Caco-2 (cell line): Measurements from ENCODE around the gene SEC14L5. TPM values are rescaled to one million over a fixed set of nuclear protein-coding genes. Genes with fewer than 3 reads are reported as not detected.

Experiments used
- BruUV-seq: library from RNA; stranded (reverse); fragments of 400-500 nt; replicated peaks from 2 replicates; lab custom pipeline; 2021; lab: Mats Ljungman, UMichigan
- CTCF ChIA-PET: fragments of 300-600 bp; sonication (Branson Sonifier 250); formaldehyde crosslinking; loops from one replicate; lab custom pipeline; 2022; ENCODE audit warnings: antibody characterized with exemption; lab: Charles Lee
- POLR2A ChIA-PET: fragments of 300-600 bp; sonication (Branson Sonifier 250); formaldehyde crosslinking; loops from one replicate; lab custom pipeline; 2022; ENCODE audit warnings: antibody characterized with exemption; lab: Charles Lee
- DNase-seq, 2 experiments: peaks; one replicate each; pipeline versions ENCODE4 v3.0.0 to v3.0.0-alpha.2; 2020 to 2022
- H3K27me3 ChIP-seq: replicated peaks from 2 replicates; pipeline ENCODE4 v1.6.0; 2011; ENCODE audit warnings: low read length; ENCODE audit not compliant: control insufficient read depth, insufficient read depth
- H3K36me3 ChIP-seq: 2 replicates; pipeline ENCODE4 v1.5.1; 2011; ENCODE audit warnings: low read length; ENCODE audit not compliant: control insufficient read depth, insufficient read depth
- H3K4me1 ChIP-seq: fragments of 250-450 bp; sonication (Bioruptor Pico); 2 replicates; pipeline ENCODE4 v1.5.1; 2020; ENCODE audit warnings: mild to moderate bottlenecking
- H3K4me3 ChIP-seq: 2 replicates; pipeline ENCODE4 v1.5.1; 2011; ENCODE audit warnings: low read depth, mild to moderate bottlenecking, control low read depth, low read length
- H3K9me3 ChIP-seq: fragments of 250-450 bp; sonication (Bioruptor Pico); 2 replicates; pipeline ENCODE4 v1.5.1; 2020; ENCODE audit warnings: mild to moderate bottlenecking, moderate library complexity
- H3K27ac Mint-ChIP-seq: one replicate; pipeline ENCODE4 v1.8.0; 2022; ENCODE audit warnings: mixed read lengths; ENCODE audit not compliant: unreplicated experiment
- H3K27me3 Mint-ChIP-seq: one replicate; pipeline ENCODE4 v1.8.0; 2022; ENCODE audit warnings: mixed read lengths; ENCODE audit not compliant: insufficient read depth, unreplicated experiment
- H3K36me3 Mint-ChIP-seq: one replicate; pipeline ENCODE4 v1.8.0; 2022; ENCODE audit warnings: mild to moderate bottlenecking, mixed read lengths; ENCODE audit not compliant: insufficient read depth, unreplicated experiment
- H3K4me1 Mint-ChIP-seq: one replicate; pipeline ENCODE4 v1.8.0; 2022; ENCODE audit warnings: low read depth, mixed read lengths; ENCODE audit not compliant: unreplicated experiment
- H3K4me3 Mint-ChIP-seq: one replicate; pipeline ENCODE4 v1.8.0; 2022; ENCODE audit warnings: mild to moderate bottlenecking, moderate library complexity, mixed read lengths; ENCODE audit not compliant: unreplicated experiment
- H3K9me3 Mint-ChIP-seq: one replicate; pipeline ENCODE4 v1.8.0; 2022; ENCODE audit warnings: mixed read lengths; ENCODE audit not compliant: unreplicated experiment
- CTCF ChIP-seq, 2 experiments: fragments of 200-600 bp in 1 of 2; IDR thresholded peaks; 1 replicate in 1 of 2; 2 replicates in 1 of 2; pipeline versions ENCODE4 v1.5.1 to v1.8.0; 2011 to 2022; ENCODE audit warnings: antibody characterized with exemption in 1 of 2, control low read depth in 1 of 2, inconsistent platforms in 1 of 2, low read depth in 1 of 2, low read length in 1 of 2, mild to moderate bottlenecking in 1 of 2, moderate library complexity in 1 of 2; ENCODE audit not compliant: insufficient read depth in 1 of 2, severe bottlenecking in 1 of 2, unreplicated experiment in 1 of 2
- intact Hi-C: fragments of 100-400 bp; cut with micrococcal nuclease; formaldehyde crosslinking; loops from one replicate; pipeline ENCODE4 v1.10.0; 2022; ENCODE audit not compliant: unreplicated experiment
- total RNA-seq: library from RNA; stranded (reverse); gene quantifications from 2 replicates; pipeline ENCODE4 v1.2.3, GENCODE V29; 2022

SEC14L5 gene
- total RNA-seq, 1 experiment from 2014 or later = 0.14 TPM

- Mint-ChIP-seq H3K4me1 (no peaks in the 10 kb centered on the region), H3K27ac (no peak overlapping the region), H3K36me3 (no peaks in the 10 kb centered on the region), H3K9me3 (no peaks in the 10 kb centered on the region), H3K4me3 (no peak overlapping the region), H3K27me3 (peaks cover 8% of the 10 kb centered on the region)
- no peaks in the 10 kb centered on the region for H3K4me1 ChIP-seq
- no peak for TF ChIP-seq CTCF (IDR thresholded peaks at IDR 0.05; ENCODE audit: insufficient read depth in 1 of 2, low read depth in 1 of 2, low read length in 1 of 2, severe bottlenecking in 1 of 2, unreplicated experiment in 1 of 2)
- intact Hi-C loops = no loop called here
- H3K9me3 ChIP-seq = no peaks in the 10 kb centered on the region
- no TSS peak for BruUV-seq
- CTCF ChIA-PET = no interaction called here
- POLR2A ChIA-PET = no interaction called here
- no peaks in the 10 kb centered on the region; the same call in 1 of the 2 replicates for H3K27me3 ChIP-seq
- H3K36me3 ChIP-seq = no peaks in the 10 kb centered on the region
- DNase-seq = no peak
- no peak overlapping the region for H3K4me3 ChIP-seq
Observed at GRCh38 chr16:5000573-5001001, 42.5 kb downstream of the SEC14L5 start.

GRCh38 chr16:5001571-5001970, 43.4 kb downstream of the SEC14L5 start:
- Mint-ChIP-seq H3K27me3 (peaks cover 8% of the 10 kb centered on the region), H3K36me3 (no peaks in the 10 kb centered on the region), H3K4me3 (no peak overlapping the region), H3K27ac (no peak overlapping the region), H3K4me1 (no peaks in the 10 kb centered on the region), H3K9me3 (no peaks in the 10 kb centered on the region)
- no peaks in the 10 kb centered on the region for H3K9me3 ChIP-seq
- no peak for DNase-seq
- TF ChIP-seq CTCF (IDR thresholded peaks at IDR 0.05; ENCODE audit: insufficient read depth in 1 of 2, low read depth in 1 of 2, low read length in 1 of 2, severe bottlenecking in 1 of 2, unreplicated experiment in 1 of 2) = no peak
- POLR2A ChIA-PET = no interaction called here
- CTCF ChIA-PET = no interaction called here
- BruUV-seq = no TSS peak
- intact Hi-C loops = no loop called here
- no peak overlapping the region for H3K4me3 ChIP-seq
- H3K36me3 ChIP-seq = no peaks in the 10 kb centered on the region
- H3K4me1 ChIP-seq = no peaks in the 10 kb centered on the region
- H3K27me3 ChIP-seq = no peaks in the 10 kb centered on the region; the same call in 1 of the 2 replicates

GRCh38 chr16:5001986-5002385, 43.9 kb downstream of the SEC14L5 start:
- Histone ChIP-seq H3K4me3 (no peak overlapping the region), H3K9me3 (no peaks in the 10 kb centered on the region), H3K36me3 (no peaks in the 10 kb centered on the region), H3K27me3 (no peaks in the 10 kb centered on the region; the same call in 1 of the 2 replicates), H3K4me1 (no peaks in the 10 kb centered on the region)
- intact Hi-C loops = no loop called here
- Mint-ChIP-seq H3K9me3 (no peaks in the 10 kb centered on the region), H3K4me1 (no peaks in the 10 kb centered on the region), H3K27me3 (peaks cover 8% of the 10 kb centered on the region), H3K4me3 (no peak overlapping the region), H3K27ac (no peak overlapping the region), H3K36me3 (no peaks in the 10 kb centered on the region)
- no TSS peak for BruUV-seq
- TF ChIP-seq CTCF (IDR thresholded peaks at IDR 0.05; ENCODE audit: insufficient read depth in 1 of 2, low read depth in 1 of 2, low read length in 1 of 2, severe bottlenecking in 1 of 2, unreplicated experiment in 1 of 2) = no peak
- DNase-seq = no peak
- POLR2A ChIA-PET = no interaction called here
- CTCF ChIA-PET = no interaction called here
